CD1c-positive myeloid dendritic cell (primary cell): Measurements from ENCODE around the gene DPRX.

Experiments used
- DNase-seq: peaks from one replicate; pipeline ENCODE4 v3.0.0-alpha.2; 2016; ENCODE audit errors: extremely low spot score

DPRX gene

GRCh38 chr19:53631949-53632407 is at the start of gene DPRX:
Gene DPRX, plus strand, starts transcription at chr19:53631999. Its CDS starts 108 bp downstream, at chr19:53632107.
- no peak for DNase-seq

- DNase-seq, result no peak
Measured at GRCh38 chr19:53583181-53583580, 48.6 kb upstream of the DPRX start.

GRCh38 chr19:53586277-53586691 is 45.5 kb upstream of the DPRX start:
- DNase-seq, result no peak

GRCh38 chr19:53594811-53595509 is 36.8 kb upstream of the DPRX start:
- no peak for DNase-seq

GRCh38 chr19:53595510-53595867 is 36.3 kb upstream of the DPRX start:
- DNase-seq, result no peak

- no peak for DNase-seq
Measured at GRCh38 chr19:53596056-53596455, 35.7 kb upstream of the DPRX start.

- no peak for DNase-seq
Measured at GRCh38 chr19:53597023-53597422, 34.8 kb upstream of the DPRX start.

GRCh38 chr19:53598361-53598760 is 33.4 kb upstream of the DPRX start:
- no peak for DNase-seq

GRCh38 chr19:53600217-53600616 is 31.6 kb upstream of the DPRX start:
- DNase-seq, result no peak

GRCh38 chr19:53606031-53606430 is 25.8 kb upstream of the DPRX start:
- no peak for DNase-seq

- no peak for DNase-seq
Measured at GRCh38 chr19:53608381-53608780, 23.4 kb upstream of the DPRX start.

- no peak for DNase-seq
Measured at GRCh38 chr19:53612762-53613526, 18.9 kb upstream of the DPRX start.

GRCh38 chr19:53621885-53622740 is 9.7 kb upstream of the DPRX start:
- no peak for DNase-seq

- no peak for DNase-seq
Measured at GRCh38 chr19:53624771-53625545, 6.8 kb upstream of the DPRX start.

GRCh38 chr19:53626486-53626885 is 5.3 kb upstream of the DPRX start:
- no peak for DNase-seq

GRCh38 chr19:53626976-53627375 is 4.8 kb upstream of the DPRX start:
- DNase-seq, result no peak

- DNase-seq, result no peak
Measured at GRCh38 chr19:53634768-53635167, 3.0 kb downstream of the DPRX start.

- no peak for DNase-seq
Measured at GRCh38 chr19:53639471-53639870, 7.7 kb downstream of the DPRX start.

GRCh38 chr19:53642381-53643099 is 10.7 kb downstream of the DPRX start:
- DNase-seq, result no peak

GRCh38 chr19:53644061-53644816 is 12.4 kb downstream of the DPRX start:
- DNase-seq, result no peak
